GM21717 (cell line): ENCODE data around the gene TMEM79.
"Not testable (repeated sequence)": the region's sequence is repeated elsewhere in the genome, so short reads cannot be mapped to it uniquely, and the experiment has no call there.

Experiments
- ATAC-seq: cut with Tn5 transposase; IDR thresholded peaks from one replicate; pipeline ENCODE4 v1.9.1; 2021; ENCODE audit warnings: mild to moderate bottlenecking, moderate library complexity; ENCODE audit not compliant: unreplicated experiment

The TMEM79 gene

DNA sequence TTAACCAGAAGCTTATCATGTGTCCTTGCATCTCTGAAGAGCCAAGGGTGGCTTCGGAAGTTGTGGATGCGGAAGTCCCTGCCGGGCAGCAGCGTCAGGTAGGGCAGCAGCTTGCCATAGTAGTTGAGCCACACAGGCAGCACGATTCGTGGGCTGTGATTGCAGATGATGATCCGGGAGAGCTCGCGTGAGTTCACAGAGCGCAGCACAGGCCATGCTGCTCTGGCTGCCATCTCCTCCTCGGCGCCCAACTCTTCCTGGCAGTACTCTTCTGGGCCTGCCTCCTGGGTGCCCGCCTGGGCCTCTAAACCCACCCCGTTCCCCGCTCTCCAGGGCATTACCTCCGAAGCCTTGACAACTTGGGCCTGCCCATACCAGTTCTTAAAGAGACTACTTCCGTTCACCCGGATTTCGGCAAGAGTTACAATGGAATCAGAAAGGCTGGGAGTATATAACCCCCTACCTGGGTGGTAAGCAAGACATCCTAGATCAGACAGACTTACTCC is 14.8 kb downstream of the TMEM79 start, which contains the start of gene VHLL:
VHLL (minus strand) TSS at position 456 of the 506 bp plus-strand sequence; CDS start at position 338, 118 bp downstream.
- ATAC-seq, result no peak

GRCh38 chr1:156303241-156303640 is 19.1 kb downstream of the TMEM79 start:
- ATAC-seq, result no peak

- ATAC-seq, result no peak
These were observed 21.1 kb downstream of the TMEM79 start for GRCh38 chr1:156305215-156305614.

GRCh38 chr1:156308078-156308477 is 24.0 kb downstream of the TMEM79 start:
- no peak for ATAC-seq

DNA sequence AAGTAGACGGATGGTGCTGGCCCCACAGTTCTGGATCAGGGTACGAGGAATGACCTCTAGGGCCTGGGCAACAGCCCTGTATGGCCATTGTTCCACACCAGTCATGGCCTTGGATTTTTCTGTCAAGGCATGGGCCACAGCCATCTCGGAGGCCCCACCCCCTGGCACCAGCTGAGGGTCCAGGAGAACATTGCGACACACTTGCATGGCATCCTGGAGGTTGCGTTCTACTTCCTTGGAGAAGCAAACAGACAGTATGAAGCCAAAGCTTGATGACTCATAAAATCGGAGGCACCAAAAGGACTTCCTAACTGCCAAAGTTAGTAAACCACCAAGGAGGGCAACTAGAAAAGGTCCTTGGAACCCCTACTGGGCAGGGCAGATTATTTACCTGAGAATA is 26.8 kb downstream of the TMEM79 start:
- ATAC-seq, result no peak

DNA sequence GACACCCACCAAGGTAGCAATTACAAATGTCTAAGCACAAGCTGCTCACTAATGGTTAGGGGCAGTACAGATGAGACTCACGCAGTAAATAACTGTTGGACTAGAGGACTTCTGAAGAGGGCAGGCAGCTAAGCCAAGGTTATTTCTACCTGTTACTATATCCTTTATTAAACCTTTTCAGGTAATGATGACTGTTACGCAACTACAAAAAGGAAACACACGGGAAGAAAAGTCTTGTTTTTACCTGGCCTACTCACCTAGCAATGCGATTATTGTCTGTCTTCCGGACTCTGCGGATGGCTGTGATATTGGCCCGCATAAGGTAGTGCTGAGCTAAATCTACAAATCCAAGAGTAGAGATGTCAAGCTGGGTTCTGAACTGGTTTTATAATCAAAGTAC is 32.8 kb downstream of the TMEM79 start:
- no peak for ATAC-seq

GRCh38 chr1:156319664-156320063 is 35.5 kb downstream of the TMEM79 start:
- no peak for ATAC-seq

DNA sequence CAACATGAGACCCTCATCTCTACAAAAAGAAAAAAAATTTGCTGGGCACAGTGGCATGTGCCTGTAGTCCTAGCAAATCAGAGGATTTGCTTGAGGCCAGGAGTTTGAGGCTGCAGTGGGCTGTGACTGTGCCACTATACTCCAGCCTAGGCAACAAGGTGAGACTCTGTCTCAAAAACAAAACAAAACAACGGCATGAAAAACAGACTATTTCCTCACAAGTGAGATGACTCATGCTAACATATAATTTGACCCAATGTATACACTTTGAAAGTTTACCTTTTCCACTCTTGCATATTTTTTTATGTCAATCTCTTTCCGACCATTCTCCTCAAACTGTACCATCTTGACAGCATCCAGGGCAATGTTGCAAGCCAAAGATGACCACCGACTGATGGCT is 36.4 kb downstream of the TMEM79 start:
- no peak for ATAC-seq

- not testable (repeated sequence) for ATAC-seq
These were observed 39.1 kb downstream of the TMEM79 start for GRCh38 chr1:156323179-156323578.

GRCh38 chr1:156336242-156336641 is 52.1 kb downstream of the TMEM79 start:
- no peak for ATAC-seq

DNA sequence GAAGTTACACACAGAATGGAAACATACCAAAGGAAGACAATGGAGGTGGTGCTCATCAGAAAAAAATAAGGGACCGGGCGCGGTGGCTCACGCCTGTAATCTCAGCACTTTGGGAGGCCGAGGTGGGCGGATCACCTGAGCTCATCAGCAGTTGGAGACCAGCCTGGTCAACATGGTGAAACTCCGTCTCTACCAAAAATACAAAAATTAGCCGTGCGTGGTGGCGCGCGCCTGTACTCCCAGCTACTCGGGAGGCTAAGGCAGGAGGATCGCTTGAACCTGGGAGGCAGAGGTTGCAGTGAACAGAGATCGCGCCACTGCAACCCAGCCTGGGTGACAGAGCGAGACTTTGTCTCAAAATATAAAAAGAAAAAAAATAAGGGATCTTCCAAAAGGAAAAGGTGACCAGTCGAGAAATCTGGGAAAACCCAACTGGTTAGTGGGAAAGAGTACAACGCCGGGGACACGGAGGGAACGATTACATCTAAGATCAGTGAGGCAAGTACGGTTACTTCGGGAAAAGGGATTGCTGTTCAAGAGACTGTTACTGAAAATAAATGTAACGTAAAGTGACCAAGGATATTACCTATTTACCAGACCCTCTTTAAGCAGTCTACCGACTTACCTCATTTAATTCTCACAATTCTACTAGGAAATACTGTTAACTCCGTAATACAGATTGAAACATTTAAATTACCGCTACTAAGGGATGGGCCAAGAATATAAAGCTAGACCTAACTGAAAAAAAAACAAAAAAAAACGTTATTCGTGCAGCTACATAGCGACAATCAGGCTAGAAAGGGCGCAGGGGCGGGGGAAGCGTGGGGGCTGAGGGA is 53.1 kb downstream of the TMEM79 start:
- ATAC-seq, result no peak

DNA sequence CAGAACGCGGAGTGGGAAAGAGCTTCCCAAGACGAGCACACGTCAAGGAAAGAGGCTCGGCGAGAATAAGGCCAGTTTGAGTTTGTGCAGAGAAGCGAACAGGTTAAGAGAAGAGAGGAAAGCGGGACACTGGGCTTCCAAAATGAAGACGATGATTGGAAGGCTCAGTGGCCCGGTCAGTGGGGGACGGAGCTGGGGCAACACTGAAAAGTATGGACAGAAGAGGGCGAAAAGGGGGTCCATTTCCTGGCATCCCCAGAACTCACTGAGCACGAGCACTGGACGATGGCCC is 53.7 kb downstream of the TMEM79 start:
- peak; percentile 28 for ATAC-seq

GRCh38 chr1:156338180-156338976 is 54.3 kb downstream of the TMEM79 start, which contains the start of the genes CCT3 and TSACC:
TSS of gene CCT3 (minus strand) at chr1:156338292. CDS start at chr1:156338184, 108 bp downstream.
TSS of gene TSACC (plus strand) at chr1:156338526. CDS start at chr1:156339758, 1,232 bp downstream.
- peak; percentile 90 for ATAC-seq
